GM19023 (cell line): Measurements from ENCODE around the gene ANKS1B.
"Not testable (repeated sequence)": the region's sequence is repeated elsewhere in the genome, so short reads cannot be mapped to it uniquely, and the experiment has no call there.

ENCODE experiments used
- ATAC-seq: cut with Tn5 transposase; IDR thresholded peaks from one replicate; pipeline ENCODE4 v1.9.1; 2021; ENCODE audit warnings: mild to moderate bottlenecking, moderate library complexity; ENCODE audit not compliant: unreplicated experiment

The ANKS1B gene

GRCh38 chr12:99879439-99879838, 105.3 kb downstream of the ANKS1B start:
- ATAC-seq: no peak

DNA sequence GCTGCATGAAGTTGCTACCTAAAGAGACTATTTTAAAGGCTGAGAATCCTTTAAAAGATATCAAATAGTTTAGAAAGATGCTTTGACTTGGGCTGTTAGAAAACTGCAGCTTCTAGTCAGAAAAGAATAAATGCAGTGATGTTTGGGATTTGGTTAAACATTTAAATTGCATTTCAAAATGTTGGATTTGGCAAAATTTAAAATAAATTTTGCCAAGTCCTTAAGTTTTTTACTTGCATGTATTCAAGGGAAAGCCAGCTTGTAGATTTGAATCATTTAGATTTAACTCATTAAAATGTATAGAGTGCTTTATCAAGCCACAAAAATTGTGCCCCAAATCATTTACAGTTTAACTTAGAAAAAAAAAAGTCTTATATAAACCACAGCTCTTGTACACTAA, 109.7 kb downstream of the ANKS1B start:
- ATAC-seq: no peak

GRCh38 chr12:99870085-99870484, 114.7 kb downstream of the ANKS1B start:
- no peak for ATAC-seq

DNA sequence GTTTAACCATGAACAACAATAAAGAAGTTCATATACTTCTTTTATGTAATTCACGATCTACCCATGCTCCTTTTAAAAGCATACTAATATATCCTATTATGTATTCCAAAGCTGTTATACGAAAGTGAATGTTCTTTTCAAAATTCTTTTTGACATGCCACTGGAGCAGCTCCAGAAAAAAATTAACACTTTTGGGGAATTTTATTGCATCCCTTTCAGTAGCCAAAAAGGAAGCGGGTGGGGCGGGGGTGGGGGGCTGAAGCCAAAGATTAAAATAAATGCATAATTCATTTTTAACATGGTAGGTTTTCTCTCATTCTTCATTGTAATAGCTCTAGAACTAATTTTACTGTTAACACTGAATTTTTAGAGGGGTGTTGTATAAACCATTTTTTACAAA, 123.0 kb downstream of the ANKS1B start:
- no peak for ATAC-seq

DNA sequence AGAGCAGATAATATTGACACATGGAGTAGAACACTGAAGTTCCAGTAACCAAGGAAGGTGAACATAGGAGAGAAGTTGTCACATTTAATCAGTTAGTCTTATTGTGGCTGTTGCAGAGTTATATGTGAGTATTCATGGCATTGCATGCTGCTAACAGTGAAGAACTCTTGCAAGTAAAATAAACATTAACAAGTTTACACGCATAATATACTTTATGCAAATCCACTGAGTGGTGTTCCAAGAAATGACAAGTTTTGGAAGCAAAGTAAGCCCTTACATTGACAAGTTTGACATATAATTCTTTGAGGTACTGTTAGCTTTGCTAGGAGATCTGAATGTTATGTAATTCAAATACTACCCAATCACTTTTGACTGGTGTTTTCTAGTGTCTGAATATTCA, 125.6 kb downstream of the ANKS1B start:
- no peak for ATAC-seq

DNA sequence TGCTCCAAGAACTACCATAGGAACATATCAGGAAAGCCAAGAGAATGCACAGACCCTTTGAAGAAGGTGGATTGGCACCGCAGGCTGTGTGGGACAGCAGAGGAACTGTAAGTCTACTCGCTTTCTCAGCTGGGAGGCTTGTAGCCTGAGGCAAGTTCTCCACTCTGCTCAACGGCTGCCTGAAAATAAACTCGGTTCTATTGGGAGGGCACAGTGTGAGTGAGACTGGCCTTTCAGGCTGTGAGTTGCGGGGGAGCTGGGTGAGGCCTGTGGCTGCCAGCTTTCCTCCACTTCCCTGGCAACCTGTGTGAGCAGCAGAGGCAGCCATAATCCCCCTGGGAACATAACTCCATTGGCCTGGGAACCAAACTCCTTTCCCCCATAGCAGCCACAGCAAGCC, 132.1 kb downstream of the ANKS1B start:
- no peak for ATAC-seq

DNA sequence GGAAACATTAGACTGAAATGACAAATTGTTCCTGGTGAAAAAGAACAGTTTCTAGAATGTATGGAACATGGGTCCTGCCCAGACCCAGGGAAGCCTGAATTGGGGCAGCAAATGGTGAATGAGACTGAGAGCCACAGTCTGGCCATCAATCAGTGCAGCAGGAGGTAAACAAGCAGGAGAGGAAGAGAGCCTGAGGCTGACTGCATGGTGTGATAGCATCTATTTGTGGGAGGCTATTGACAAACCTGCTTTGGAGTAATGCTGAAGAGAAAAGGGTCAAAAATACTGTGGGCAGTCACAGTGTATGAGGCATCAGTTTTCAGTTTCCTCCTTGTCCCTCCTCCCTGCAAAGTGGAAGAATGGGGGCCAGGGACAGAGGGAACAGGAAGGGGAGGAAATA, 136.8 kb downstream of the ANKS1B start:
- ATAC-seq: no peak

DNA sequence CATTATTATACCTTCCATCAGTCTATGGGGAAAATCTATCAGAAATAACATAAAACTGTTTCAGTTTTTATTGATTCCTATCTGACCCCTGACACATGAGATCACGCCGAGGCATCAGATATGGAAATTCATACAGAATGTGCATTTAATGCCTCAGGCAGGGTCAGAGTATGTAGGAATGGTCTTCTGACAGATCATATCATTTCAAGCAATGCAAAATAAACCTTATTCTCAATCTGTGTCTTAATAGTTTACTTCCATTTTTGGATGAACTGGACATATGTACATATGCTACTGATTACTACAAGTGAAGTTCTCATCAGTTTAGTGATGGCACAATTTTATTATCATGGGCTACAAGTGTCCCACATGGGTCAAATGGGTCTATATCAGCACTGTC, 150.0 kb downstream of the ANKS1B start:
- no peak for ATAC-seq

- ATAC-seq: no peak
Measured at GRCh38 chr12:99833397-99833796, 151.3 kb downstream of the ANKS1B start.

DNA sequence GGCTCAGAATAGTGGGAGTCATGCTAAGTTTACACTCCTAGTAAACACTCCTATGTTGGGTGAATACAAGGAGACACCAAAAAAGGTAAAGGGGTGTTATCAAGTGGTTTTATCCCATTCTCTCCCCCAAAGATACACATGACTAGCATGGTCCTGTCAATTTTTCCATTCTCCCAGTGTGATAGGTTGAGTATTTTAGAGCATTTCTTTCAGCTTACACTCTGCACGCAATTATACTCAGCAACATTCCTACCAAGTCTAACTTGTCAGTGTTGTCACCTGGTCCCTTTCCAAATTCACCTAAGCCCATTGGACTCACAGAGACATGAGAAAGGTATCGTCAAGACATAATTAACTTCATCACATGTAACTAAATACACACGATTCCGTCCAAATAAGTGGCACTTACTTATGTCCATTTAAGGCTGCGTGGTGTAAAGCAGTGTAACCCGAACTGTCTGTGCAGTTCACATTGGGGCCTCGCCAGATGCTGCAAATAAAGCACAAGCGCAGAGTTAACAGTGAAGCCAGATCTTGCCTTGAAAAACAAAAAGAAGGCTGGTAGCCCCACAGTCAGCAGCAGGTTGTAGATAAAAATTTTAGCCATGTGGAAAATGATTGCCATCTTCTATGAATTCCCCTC, 159.7 kb downstream of the ANKS1B start:
- ATAC-seq: no peak

GRCh38 chr12:99822273-99822672, 162.5 kb downstream of the ANKS1B start:
- ATAC-seq: no peak

- no peak for ATAC-seq
Measured at GRCh38 chr12:99810718-99811593, 173.8 kb downstream of the ANKS1B start.

DNA sequence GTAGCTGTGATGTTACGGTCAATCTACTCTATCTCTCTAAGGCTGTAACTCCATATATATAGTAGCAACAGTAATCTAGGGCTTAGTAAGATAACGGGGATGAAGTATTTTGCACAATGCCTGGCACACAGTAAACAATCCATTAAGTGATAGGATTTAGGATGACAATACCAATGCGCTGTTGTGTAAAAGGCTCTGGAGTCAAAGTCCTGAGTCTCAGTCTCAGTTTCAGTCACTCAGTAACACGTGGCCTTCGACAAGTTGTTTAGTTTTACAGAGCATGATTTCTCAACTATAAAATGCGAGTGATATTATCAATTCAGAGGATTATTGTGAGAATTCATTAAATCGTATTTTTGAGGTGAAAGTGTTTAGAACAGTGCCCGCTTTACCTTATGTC, 174.8 kb downstream of the ANKS1B start:
- ATAC-seq: no peak

DNA sequence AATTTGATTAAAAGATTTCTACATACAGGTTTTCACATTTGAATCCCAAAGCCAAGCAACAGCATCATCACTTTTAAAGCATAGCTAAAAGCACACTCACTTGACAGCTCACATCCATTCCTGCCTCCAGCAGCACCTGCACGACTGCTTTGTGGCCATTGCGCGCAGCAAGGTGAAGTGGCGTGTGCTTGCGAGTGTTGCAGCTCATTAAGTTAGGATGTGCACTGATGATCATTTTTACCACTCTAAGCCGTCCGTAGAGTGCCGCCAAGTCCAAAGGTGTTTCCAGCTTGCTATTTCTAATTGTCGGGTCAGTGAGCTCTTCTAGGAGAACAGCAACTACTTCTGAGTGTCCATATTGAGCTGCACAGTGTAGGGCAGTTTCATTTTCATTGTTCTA, 178.4 kb downstream of the ANKS1B start:
- no peak for ATAC-seq

DNA sequence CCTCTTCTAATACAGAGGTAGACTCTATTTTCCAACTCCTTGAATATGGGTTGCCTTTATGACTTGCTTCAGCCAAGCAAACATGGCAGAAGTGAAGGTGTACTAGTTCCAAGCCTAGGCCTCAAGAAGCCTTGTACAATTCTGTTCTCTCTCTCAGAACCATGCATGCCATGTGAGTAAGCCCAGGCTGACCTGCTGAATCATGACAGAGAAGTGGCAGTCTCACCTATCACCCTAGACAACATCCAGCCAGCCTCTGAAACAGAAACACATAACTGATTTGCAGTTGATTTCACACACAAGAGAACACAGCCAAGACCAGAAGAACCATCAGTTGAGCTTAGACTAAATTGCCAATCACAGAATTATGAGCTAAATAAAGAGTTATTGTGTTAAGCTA, 180.0 kb downstream of the ANKS1B start:
- no peak for ATAC-seq

DNA sequence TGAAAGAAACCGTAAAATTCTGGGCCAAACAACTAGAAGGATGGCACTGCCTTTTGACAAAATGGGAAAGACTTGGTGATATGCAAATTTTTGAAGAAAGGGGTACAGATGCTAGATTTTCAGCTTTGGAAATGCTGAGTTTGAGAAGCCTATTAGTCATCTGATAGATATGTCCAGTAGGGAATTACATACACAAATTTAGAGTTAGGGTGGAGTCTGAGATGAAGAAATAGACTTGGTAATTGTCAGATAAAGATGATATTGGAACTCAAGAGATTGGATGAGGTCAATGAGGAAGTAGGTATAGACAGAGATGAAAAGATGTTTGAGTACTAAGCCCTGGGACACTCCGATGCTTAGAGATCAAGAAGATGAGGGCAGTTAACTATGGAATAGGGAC, 184.1 kb downstream of the ANKS1B start:
- no peak for ATAC-seq

DNA sequence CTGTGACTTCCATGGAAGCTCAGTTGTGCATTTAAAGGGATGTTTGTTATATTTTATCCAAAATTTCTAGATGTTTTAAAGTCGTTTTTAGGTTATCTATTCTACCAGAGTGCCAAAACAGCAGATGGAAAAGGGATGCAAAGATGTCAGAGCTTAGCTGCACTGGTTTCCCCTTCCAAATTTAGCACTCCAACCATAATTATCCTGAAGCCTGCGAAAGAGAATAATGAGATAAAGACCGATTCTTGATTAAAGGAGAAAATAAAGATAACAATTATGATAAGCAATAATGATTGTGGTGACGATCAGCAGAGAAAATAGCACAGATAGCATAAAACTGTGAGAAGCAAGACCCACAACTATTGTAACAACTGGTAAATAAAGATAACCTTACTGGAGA, 186.8 kb downstream of the ANKS1B start:
- not testable (repeated sequence) for ATAC-seq

GRCh38 chr12:99783421-99783820, 201.3 kb downstream of the ANKS1B start:
- ATAC-seq: no peak

- no peak for ATAC-seq
Measured at GRCh38 chr12:99772274-99772673, 212.5 kb downstream of the ANKS1B start.

DNA sequence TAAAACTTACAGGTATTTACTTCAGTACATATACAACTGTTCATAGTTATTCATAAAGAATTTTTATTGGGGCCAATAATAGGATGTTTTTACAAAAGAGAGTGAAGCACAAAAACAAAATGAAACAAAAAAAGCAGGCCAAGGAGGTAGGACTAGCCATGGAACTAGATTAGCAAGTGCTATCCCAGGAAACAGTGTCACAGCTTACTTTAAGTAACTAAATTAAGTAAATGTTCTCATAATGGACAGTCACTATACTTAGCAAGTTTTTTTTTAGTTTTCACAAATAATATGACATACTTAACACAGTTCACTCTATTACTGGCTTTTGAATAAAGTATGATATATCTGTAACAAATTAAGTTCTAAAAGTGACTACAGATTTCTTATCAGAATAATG, 213.1 kb downstream of the ANKS1B start:
- ATAC-seq: no peak

GRCh38 chr12:99769396-99769980, 215.2 kb downstream of the ANKS1B start:
- ATAC-seq: no peak

- no peak for ATAC-seq
Measured at GRCh38 chr12:99768758-99769157, 216.0 kb downstream of the ANKS1B start.
